Lower lobe of right lung (tissue), 2 donors: ENCODE measurements around the gene TUSC7. TPM values are rescaled to one million over a fixed set of nuclear protein-coding genes. Genes with fewer than 3 reads are reported as not detected.

Source experiments
- ATAC-seq, 2 donors: fragments of 200-7000 bp; cut with Tn5 transposase; one replicate each; pipeline ENCODE4 v1.9.1; 2020 to 2022; ENCODE audit warnings: mild to moderate bottlenecking in 2 of 2, moderate library complexity in 2 of 2
- DNase-seq: peaks from one replicate; pipeline ENCODE4 v3.0.0-alpha.2; 2020
- H3K27ac ChIP-seq: fragments of 200-600 bp; one replicate; pipeline ENCODE4 v1.8.0; 2022
- H3K27me3 ChIP-seq: fragments of 200-600 bp; one replicate; pipeline ENCODE4 v1.8.0; 2022; ENCODE audit warnings: low read depth
- H3K36me3 ChIP-seq: fragments of 200-600 bp; one replicate; pipeline ENCODE4 v1.8.0; 2022; ENCODE audit warnings: mild to moderate bottlenecking
- H3K4me1 ChIP-seq: fragments of 200-600 bp; one replicate; pipeline ENCODE4 v1.8.0; 2022
- H3K4me3 ChIP-seq: fragments of 200-600 bp; one replicate; pipeline ENCODE4 v1.8.0; 2022; ENCODE audit warnings: mild to moderate bottlenecking
- H3K9me3 ChIP-seq: fragments of 200-600 bp; one replicate; pipeline ENCODE4 v1.8.0; 2022
- CTCF ChIP-seq: fragments of 200-600 bp; IDR thresholded peaks from one replicate; pipeline ENCODE4 v1.8.0; 2022; ENCODE audit warnings: antibody characterized with exemption, mild to moderate bottlenecking
- intact Hi-C: fragments of 100-400 bp; cut with DNase I; formaldehyde crosslinking; loops from one replicate; pipeline ENCODE4 v1.11.0; 2022
- total RNA-seq: library from RNA; stranded (reverse); fragmentation: NEBNext Ultra II Directional; extraction: Animal tissue kit (Norgen Biotek cat#: 25700); gene quantifications from one replicate; pipeline ENCODE4 v1.2.1, GENCODE V29; 2021
- donor health status: DM: no; HTN: yes; CAD: no; lungs with severe emphysema.

The TUSC7 gene
- total RNA-seq, 1 donor from 2014 or later, result not detected

GRCh38 chr3:116707531-116707930, 2.0 kb upstream of the TUSC7 start:
- intact Hi-C loops, result no loop called here
- no peaks in the 10 kb centered on the region for H3K36me3 ChIP-seq
- H3K27ac ChIP-seq, result no peak overlapping the region
- no peaks in the 10 kb centered on the region for H3K27me3 ChIP-seq
- no peak overlapping the region for H3K4me3 ChIP-seq
- H3K9me3 ChIP-seq, result no peaks in the 10 kb centered on the region
- TF ChIP-seq CTCF, result no peak
- ATAC-seq (no peak), DNase-seq (no peak)
- no peaks in the 10 kb centered on the region for H3K4me1 ChIP-seq

DNA sequence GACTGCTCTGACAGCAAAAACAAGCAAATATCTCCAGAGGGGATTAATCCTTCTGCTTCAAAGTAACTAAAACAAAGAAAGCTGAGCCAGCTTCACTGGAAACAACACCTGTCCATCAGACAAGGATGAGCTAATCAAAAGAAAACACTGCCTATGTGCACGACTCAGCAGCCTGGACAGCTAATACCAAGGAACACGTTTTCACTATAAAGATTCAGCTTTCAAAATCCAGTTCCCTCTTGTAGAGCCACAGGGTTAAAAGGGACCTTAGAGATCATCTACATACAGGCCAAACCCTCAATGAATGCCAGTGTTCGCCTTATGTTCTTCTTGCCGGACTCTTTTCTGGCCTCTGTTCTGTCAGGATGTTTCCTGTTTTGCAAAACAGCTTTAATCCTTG, 6.9 kb downstream of the TUSC7 start:
- intact Hi-C loops, result no loop called here
- DNase-seq (no peak), ATAC-seq (no peak)
- Histone ChIP-seq H3K4me1 (no peaks in the 10 kb centered on the region), H3K9me3 (no peaks in the 10 kb centered on the region), H3K27me3 (no peaks in the 10 kb centered on the region), H3K4me3 (no peak overlapping the region), H3K27ac (no peak overlapping the region), H3K36me3 (no peaks in the 10 kb centered on the region)
- TF ChIP-seq CTCF, result no peak

- intact Hi-C loops, result no loop called here
- no peak for TF ChIP-seq CTCF
- H3K36me3 ChIP-seq, result no peaks in the 10 kb centered on the region
- no peaks in the 10 kb centered on the region for H3K27me3 ChIP-seq
- no peak overlapping the region for H3K4me3 ChIP-seq
- ATAC-seq, result no peak
- no peak for DNase-seq
- H3K9me3 ChIP-seq, result no peaks in the 10 kb centered on the region
- H3K4me1 ChIP-seq, result no peaks in the 10 kb centered on the region
- H3K27ac ChIP-seq, result no peak overlapping the region
Observed at GRCh38 chr3:116717566-116717965, 8.0 kb downstream of the TUSC7 start.

DNA sequence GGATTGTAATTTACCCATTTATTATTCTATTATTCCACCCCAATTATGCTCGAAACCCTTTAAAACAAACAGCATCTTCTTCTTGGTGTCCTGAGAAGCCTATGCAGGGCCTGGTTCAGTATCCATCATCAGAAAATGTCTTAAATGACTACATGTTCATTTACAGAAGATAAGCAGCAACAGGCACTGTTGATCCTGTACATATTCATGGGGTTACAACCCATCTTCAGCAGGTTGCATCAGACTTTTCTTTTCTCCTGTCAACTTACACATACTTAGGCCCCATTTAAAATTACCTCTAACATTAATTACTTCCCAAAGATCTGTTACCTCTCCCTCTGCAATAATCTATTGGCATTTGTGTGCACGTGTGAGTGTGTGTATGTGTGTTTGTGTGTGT, 18.9 kb downstream of the TUSC7 start:
- DNase-seq (no peak), ATAC-seq (no peak)
- H3K36me3 ChIP-seq, result no peaks in the 10 kb centered on the region
- H3K4me3 ChIP-seq, result no peak overlapping the region
- H3K27me3 ChIP-seq, result no peaks in the 10 kb centered on the region
- TF ChIP-seq CTCF, result no peak
- no peaks in the 10 kb centered on the region for H3K4me1 ChIP-seq
- no peaks in the 10 kb centered on the region for H3K9me3 ChIP-seq
- H3K27ac ChIP-seq, result no peak overlapping the region
- intact Hi-C loops, result no loop called here

DNA sequence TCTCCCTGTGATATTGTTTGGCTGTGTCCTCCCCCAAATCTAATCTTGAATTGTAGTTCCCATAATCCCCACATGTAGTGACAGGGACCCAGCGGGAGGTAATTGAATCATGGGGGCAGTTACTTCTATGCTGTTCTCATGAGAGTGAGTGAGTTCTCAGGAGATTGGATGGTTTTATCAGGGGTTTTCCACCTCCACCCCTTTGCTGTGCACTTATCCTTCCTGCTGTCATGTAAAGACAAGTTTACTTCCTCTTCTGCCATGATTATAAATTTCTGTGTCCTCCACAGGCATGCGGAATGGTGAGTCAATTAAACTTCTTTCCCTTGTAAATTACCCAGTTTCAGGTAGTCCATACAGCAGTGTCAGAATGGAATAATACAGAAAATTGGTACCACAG, 24.7 kb downstream of the TUSC7 start:
- no peaks in the 10 kb centered on the region for H3K36me3 ChIP-seq
- H3K9me3 ChIP-seq, result no peaks in the 10 kb centered on the region
- no peak for TF ChIP-seq CTCF
- no peak overlapping the region for H3K4me3 ChIP-seq
- DNase-seq (no peak), ATAC-seq (no peak)
- no peaks in the 10 kb centered on the region for H3K4me1 ChIP-seq
- intact Hi-C loops, result no loop called here
- no peaks in the 10 kb centered on the region for H3K27me3 ChIP-seq
- H3K27ac ChIP-seq, result no peak overlapping the region

DNA sequence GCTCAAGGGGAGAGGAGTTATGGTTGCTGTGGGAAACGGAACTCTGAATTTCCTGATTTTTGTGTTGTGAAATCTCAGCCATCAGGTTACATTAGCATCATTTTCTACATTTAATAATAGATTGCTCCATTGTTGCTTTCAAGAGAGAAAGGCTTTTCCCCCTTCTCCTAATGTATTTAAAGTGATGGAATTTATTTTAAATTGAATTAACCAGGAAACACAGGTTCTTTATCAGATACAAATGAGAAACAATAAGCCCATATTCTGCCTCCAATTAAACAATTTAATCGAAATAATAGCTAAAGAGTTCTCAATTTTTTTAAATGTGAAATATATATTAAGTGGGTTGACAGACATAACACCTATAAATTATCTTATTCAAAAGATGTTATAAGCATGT, 30.1 kb downstream of the TUSC7 start:
- H3K4me1 ChIP-seq, result no peaks in the 10 kb centered on the region
- no peak overlapping the region for H3K4me3 ChIP-seq
- H3K27ac ChIP-seq, result no peak overlapping the region
- no peak for ATAC-seq
- TF ChIP-seq CTCF, result no peak
- intact Hi-C loops, result no loop called here
- no peaks in the 10 kb centered on the region for H3K36me3 ChIP-seq
- no peaks in the 10 kb centered on the region for H3K9me3 ChIP-seq
- DNase-seq, result no peak
- H3K27me3 ChIP-seq, result no peaks in the 10 kb centered on the region
